Tibial nerve (tissue), 4 donors: Measurements from ENCODE around the gene MDN1. TPM values are rescaled to one million over a fixed set of nuclear protein-coding genes. Genes with fewer than 3 reads are reported as not detected.
A peak's percentile ranks its signal among the peaks of the same experiment; 100 is the strongest.

Experiments
- DNase-seq, 2 donors: peaks; one replicate each; pipeline ENCODE4 v3.0.0-alpha.2; 2019; ENCODE audit warnings: low spot score in 2 of 2
- H3K27ac ChIP-seq, 4 donors: fragments of 200-600 bp; sonication (generic) in 3 of 4; one replicate each; pipeline ENCODE4 v1.5.1; 2017 to 2019; ENCODE audit warnings: mild to moderate bottlenecking in 1 of 4
- H3K27me3 ChIP-seq, 2 donors: fragments of 200-600 bp; sonication (generic) in 1 of 2; one replicate each; pipeline versions ENCODE4 v1.5.1 to v1.6.0; 2017 to 2019
- H3K36me3 ChIP-seq, 3 donors: fragments of 200-600 bp; sonication (generic); one replicate each; pipeline ENCODE4 v1.5.1; 2018 to 2019
- H3K4me1 ChIP-seq, 4 donors: fragments of 200-600 bp; sonication (generic) in 3 of 4; one replicate each; pipeline ENCODE4 v1.5.1; 2017 to 2019
- H3K4me3 ChIP-seq, 4 donors: fragments of 200-600 bp; sonication (generic) in 3 of 4; one replicate each; pipeline ENCODE4 v1.5.1; 2017 to 2019; ENCODE audit warnings: mild to moderate bottlenecking in 1 of 4, moderate library complexity in 1 of 4
- H3K9me3 ChIP-seq, 4 donors: fragments of 200-600 bp; sonication (generic) in 3 of 4; one replicate each; pipeline ENCODE4 v1.5.1; 2017 to 2019
- CTCF ChIP-seq, 5 experiments: fragments of 200-600 bp in 3 of 5; fragments of 450-650 bp in 2 of 5; sonication (generic) in 3 of 5; IDR thresholded peaks; one replicate each; pipeline ENCODE4 v1.5.1; 2016 to 2019; ENCODE audit warnings: antibody characterized with exemption in 5 of 5, mild to moderate bottlenecking in 3 of 5, moderate library complexity in 2 of 5
- EP300 ChIP-seq, 2 donors: sonication (generic); formaldehyde crosslinking; IDR thresholded peaks; one replicate each; pipeline ENCODE4 v1.6.1; 2017; ENCODE audit warnings: antibody characterized with exemption in 2 of 2, mild to moderate bottlenecking in 1 of 2
- POLR2A ChIP-seq, 2 donors: fragments of 450-650 bp; IDR thresholded peaks; one replicate each; pipeline ENCODE4 v1.6.1; 2017; ENCODE audit warnings: antibody characterized with exemption in 2 of 2, mild to moderate bottlenecking in 2 of 2, moderate library complexity in 2 of 2
- WGBS, 2 donors: methylation state at CpG; one replicate each; pipeline ENCODE4 v1.1.5; 2018; 5-methylcytosine and 5-hydroxymethylcytosine counted together
- total RNA-seq, 4 donors: library from RNA; depleted of rRNA; stranded (reverse); fragments of >200 nt; gene quantifications; one replicate each; pipeline ENCODE4 v1.1.0, GENCODE V29; 2016

Gene MDN1
- total RNA-seq, 4 donors from 2014 or later, result 29.4 to 46.2 (median 39.8) TPM

- Histone ChIP-seq H3K27me3 (no peaks in the 10 kb centered on the region), H3K4me1 (peaks cover 0 to 13% (median 6%) of the 10 kb centered on the region in 4 donors), H3K4me3 (no peak overlapping the region), H3K27ac (peak overlapping the region in 3 of 4 donors; percentile 31 to 79 (median 69)), H3K36me3 (peaks cover 0 to 97% (median 31%) of the 10 kb centered on the region in 3 donors), H3K9me3 (no peaks in the 10 kb centered on the region)
- TF ChIP-seq CTCF (IDR thresholded peaks at IDR 0.05), result no peak
- no peak for TF ChIP-seq EP300 (IDR thresholded peaks at IDR 0.05)
- TF ChIP-seq POLR2A (IDR thresholded peaks at IDR 0.05), result no peak
- DNase-seq, result no peak
Observed at GRCh38 chr6:89690944-89691324, 128.7 kb downstream of the MDN1 start.

- Histone ChIP-seq H3K27me3 (no peaks in the 10 kb centered on the region), H3K4me3 (peak overlapping the region in 1 of 4 donors; percentile 4), H3K9me3 (no peaks in the 10 kb centered on the region), H3K4me1 (peaks cover 0 to 13% (median 6%) of the 10 kb centered on the region in 4 donors), H3K36me3 (peaks cover 0 to 97% (median 23%) of the 10 kb centered on the region in 3 donors), H3K27ac (peak overlapping the region in 3 of 4 donors; percentile 44 to 79 (median 69))
- TF ChIP-seq POLR2A (IDR thresholded peaks at IDR 0.05) (no peak), CTCF (IDR thresholded peaks at IDR 0.05) (no peak), EP300 (IDR thresholded peaks at IDR 0.05) (peak in 1 of 2 donors; percentile 43)
- DNase-seq, result no peak
- WGBS, 2 donors, result 36 to 38% methylated on average over 5 of the region's 5 CpGs
Observed at GRCh38 chr6:89689732-89690131, 129.9 kb downstream of the MDN1 start.

GRCh38 chr6:89688328-89688727, 131.3 kb downstream of the MDN1 start:
- 86 to 100% methylated on average over 2 of the region's 2 CpGs for WGBS, 2 donors
- DNase-seq, result no peak
- peaks cover 0 to 97% (median 11%) of the 10 kb centered on the region in 3 donors for H3K36me3 ChIP-seq

GRCh38 chr6:89685311-89685710, 134.3 kb downstream of the MDN1 start:
- 89 to 91% methylated on average over 2 of the region's 2 CpGs for WGBS, 2 donors
- Histone ChIP-seq H3K4me1 (peaks cover 0 to 4% (median 1%) of the 10 kb centered on the region in 4 donors), H3K9me3 (no peaks in the 10 kb centered on the region), H3K36me3 (peaks cover 0 to 97% (median 4%) of the 10 kb centered on the region in 3 donors), H3K27ac (no peak overlapping the region), H3K4me3 (no peak overlapping the region), H3K27me3 (no peaks in the 10 kb centered on the region)
- TF ChIP-seq CTCF (IDR thresholded peaks at IDR 0.05), result no peak
- no peak for TF ChIP-seq EP300 (IDR thresholded peaks at IDR 0.05)
- TF ChIP-seq POLR2A (IDR thresholded peaks at IDR 0.05), result no peak
- DNase-seq, result no peak

More at GRCh38 chr6:89688328-89688727, 131.3 kb downstream of the MDN1 start:
- H3K27me3 ChIP-seq, result no peaks in the 10 kb centered on the region
- H3K4me1 ChIP-seq, result peaks cover 0 to 13% (median 6%) of the 10 kb centered on the region in 4 donors
- no peak overlapping the region for H3K4me3 ChIP-seq
- H3K9me3 ChIP-seq, result no peaks in the 10 kb centered on the region
- peak overlapping the region in 1 of 4 donors; percentile 69 for H3K27ac ChIP-seq
- TF ChIP-seq CTCF (IDR thresholded peaks at IDR 0.05) (no peak), EP300 (IDR thresholded peaks at IDR 0.05) (no peak), POLR2A (IDR thresholded peaks at IDR 0.05) (no peak)

- Histone ChIP-seq H3K4me3 (no peak overlapping the region), H3K27ac (no peak overlapping the region), H3K36me3 (peaks cover 4 to 98% (median 7%) of the 10 kb centered on the region in 3 donors), H3K27me3 (no peaks in the 10 kb centered on the region), H3K9me3 (no peaks in the 10 kb centered on the region), H3K4me1 (no peaks in the 10 kb centered on the region)
- DNase-seq, result no peak
- TF ChIP-seq POLR2A (IDR thresholded peaks at IDR 0.05) (no peak), CTCF (IDR thresholded peaks at IDR 0.05) (no peak), EP300 (IDR thresholded peaks at IDR 0.05) (no peak)
- WGBS, 2 donors, result 90 to 100% methylated on average over 1 of the region's 1 CpG
Observed at GRCh38 chr6:89682991-89683390, 136.6 kb downstream of the MDN1 start.
